ENCODE measurements around the gene TXNL4A.

TXNL4A gene

DNA sequence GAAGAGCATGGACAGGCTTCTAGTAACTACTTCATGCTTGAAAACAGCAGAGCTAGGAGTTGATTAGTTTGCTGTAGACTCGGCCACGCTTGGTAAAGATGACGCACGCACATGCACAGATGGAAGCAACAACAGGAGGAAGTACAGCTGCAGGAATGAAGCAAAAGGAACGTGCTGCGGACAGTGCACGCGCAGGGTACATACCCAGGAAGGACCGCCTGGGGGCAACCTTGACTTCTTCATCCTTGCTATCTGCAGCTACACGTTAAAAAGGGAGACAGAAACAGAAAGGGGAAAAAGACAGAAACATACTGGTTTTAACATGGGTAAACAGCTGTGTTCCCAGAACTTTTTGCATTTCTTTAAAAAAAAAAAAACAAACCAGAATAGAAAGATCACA, 54.6 kb downstream of the TXNL4A start:
- DNase-seq = no peak

DNA sequence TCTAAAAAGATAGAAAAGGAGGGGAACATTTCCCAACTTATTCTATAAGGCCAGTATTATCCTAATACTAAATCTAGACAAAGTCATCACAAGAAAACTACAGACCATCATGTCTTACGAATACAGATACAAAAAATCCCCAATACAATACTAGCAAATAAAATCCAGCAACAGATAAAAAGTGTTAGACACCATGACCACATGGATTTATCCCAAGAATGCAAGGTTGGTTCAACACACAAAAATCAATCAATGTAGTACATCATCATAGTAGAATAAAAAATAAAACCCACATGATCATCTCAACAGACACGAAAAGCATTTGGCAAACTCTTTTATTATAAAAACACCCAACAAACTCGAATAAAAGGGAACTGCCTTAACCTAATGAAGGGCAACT, 55.5 kb downstream of the TXNL4A start:
- DNase-seq = no peak

GRCh38 chr18:79931475-79931874, 56.9 kb downstream of the TXNL4A start:
- DNase-seq = no peak

DNA sequence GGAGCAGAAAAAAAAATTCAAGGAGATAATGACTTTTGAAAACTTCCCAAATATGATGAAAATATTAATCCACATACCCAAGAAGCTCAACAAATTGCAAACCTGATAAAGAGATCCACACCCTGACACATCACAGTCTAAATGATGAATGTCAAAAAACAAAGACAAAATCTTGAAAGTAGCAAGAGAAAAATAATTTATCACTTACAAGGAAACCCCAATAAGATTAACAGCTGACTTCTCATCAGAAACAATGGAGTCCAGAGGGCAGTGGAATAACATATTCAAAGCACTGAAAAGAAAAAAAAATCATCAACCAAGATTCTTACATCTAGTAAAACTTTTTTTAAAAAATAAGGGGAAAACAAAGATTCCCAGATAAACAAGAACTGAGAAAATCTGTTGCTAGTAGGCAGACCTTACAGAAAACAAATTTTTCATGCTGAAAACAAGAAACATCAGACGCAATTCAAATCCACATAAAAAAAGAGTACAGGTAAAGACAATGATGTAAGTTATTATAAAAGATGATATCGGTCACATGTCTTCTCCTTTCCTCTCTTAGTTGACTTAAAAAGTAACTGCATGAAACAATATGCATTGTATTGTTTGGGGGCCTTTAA, 58.2 kb downstream of the TXNL4A start:
- DNase-seq = no peak

DNA sequence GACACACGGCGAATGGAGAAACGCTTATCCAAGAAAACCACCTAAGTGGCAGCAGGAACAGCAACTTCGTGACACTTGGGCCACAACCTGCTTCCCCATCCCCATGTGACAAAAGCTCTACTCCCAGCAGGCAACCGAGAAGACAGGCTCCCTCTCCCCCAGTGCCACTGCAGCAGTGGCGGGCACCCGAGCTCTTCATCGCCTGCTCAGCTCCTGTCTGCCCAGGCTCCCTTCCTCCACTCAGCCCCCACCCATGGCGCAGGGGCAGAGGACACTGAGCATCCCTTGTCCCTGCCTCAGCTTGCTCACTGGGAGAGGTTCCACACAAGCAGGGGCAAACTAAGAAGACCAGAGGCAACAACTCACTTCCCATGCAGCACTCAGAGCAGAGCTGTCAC, 59.8 kb downstream of the TXNL4A start:
- DNase-seq = no peak

DNA sequence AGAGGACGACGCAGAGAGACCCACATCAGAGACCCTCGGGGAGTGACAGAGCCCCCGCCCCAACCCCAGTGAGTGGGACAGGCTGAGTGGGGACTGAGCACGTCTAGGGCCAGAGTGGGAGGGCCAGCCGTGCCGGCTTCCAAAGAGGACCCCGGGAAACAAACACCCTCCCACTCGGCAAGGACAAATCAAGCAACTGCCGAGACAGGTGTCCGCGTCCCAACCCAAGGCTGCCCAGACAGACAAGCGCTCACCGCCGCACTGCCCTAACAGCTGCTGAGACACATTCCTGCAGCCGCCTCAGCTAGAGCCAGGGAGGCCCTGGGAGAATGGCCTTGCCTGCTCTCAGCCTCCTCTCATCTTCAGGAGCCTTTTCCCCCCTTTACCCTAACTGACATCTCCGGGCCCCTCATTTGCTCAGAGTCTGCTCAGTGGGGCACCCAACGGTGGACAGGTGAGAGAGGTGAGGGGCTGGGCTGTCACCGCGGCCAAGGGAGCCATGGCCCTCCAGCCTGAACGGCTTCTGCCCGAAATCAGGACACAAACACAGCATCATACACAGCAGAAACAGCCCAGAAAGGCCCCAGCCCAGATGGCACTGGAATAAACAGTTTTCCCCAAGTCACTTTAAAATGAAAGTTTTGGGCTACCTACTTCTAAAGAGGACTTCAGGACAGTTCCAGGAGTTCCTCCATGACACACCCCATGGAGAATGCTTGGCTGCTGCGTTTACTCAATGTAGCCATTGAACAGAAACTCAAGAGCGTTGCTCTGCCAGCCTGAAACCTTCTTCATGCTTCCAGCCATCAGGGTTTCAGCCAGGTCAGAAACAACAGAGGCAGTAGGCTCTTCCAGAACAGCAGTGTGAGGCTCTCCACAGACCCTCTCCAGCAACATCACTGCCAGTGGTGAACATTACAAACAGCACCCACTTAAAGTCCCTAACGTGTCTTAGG, 60.5 kb downstream of the TXNL4A start:
- no peak for DNase-seq

GRCh38 chr18:79926715-79927606, 61.4 kb downstream of the TXNL4A start:
- no peak for DNase-seq

DNA sequence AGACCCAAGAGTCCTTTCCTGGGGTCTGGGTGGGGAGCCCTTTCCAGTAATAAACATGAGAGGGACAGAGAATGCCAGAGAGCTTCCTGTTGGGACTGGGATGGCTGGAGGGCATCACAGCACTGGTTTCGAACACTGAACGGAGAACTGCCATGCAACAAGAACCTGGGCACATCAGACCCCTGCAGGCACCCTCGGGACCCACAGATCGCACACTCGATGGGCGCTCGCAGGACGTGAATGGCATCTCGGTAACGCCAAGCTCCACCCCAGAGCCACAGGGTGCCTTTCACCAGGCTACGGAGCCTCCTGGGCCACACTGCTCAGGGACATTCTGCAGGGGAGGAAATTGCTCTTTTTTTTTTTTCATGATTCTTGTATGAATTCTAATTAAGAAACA, 62.1 kb downstream of the TXNL4A start:
- DNase-seq = no peak

DNA sequence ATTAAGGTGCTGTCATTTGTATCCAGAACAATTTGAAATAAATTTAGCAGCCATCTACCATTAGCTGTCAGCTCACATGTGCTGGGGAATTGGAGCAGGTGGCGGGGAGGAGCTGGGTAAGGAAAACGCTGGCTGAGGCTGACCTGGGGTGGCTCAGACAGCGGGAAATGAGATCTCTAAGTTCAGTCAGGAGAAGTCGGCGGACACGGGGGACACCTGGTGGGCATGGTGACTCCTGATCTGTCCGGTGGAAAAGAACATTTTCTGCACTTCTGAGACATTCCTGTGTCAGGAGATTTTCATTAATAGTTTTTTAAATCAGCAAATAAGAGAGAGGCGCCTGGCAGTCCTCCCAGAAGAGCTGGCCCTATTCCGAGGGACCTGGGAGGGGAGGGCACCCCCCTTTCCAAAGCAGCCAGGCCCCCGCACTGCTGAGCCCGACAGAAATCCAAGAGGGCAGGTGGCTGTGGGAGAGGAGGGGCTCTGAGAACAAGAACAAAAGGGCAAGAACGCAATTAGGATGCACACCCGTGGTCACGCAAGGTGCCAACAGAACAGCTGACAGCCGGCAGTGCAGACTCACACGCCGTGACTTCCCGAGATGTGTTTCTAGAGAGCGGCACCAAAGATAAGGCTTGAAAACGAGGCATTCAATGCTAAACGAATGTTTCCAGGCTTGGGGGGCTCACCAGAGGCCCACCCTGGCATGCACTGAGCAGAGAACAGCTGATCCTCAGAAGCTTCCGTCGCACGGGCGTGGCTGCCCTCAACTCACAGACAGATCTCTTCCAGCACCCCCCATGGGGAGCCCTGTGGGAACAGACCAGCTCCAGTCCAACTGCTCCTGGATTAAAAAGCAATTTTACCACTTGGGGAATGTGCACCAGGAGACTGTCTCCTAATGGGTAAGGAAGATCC, 63.3 kb downstream of the TXNL4A start:
- DNase-seq = no peak

- DNase-seq = no peak
Measured at GRCh38 chr18:79923896-79924585, 64.3 kb downstream of the TXNL4A start.

DNA sequence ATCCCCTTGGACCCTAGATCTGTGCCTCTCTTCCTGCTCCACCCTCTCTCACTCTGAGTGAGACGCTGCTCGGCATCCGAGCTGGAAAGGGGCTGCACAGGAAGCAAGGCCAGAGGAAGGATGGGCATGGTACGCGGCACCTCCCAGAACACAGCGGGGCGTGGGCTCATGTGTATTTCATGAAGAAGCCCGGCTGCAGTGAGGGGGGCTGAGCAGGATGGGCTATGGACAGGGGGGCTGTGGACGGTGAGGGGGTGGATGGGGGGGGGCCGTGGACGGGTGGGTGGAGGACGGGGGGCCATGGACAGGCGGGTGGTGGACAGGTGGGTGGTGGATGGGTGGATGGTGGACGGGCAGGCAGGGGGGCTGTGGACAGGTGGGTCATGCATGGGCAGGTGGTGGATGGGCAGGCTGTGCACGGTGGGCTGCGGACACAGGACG, 65.4 kb downstream of the TXNL4A start:
- DNase-seq = no peak

GRCh38 chr18:79921984-79922965, 66.1 kb downstream of the TXNL4A start:
- DNase-seq = no peak
